ENCODE data around the gene ACMSD.

- TF ChIP-seq CTCF (IDR thresholded peaks at IDR 0.05) (no peak), POLR2A (IDR thresholded peaks at IDR 0.05) (no peak)
Observed at GRCh38 chr2:134936691-134937090, 98.3 kb downstream of the ACMSD start.
